Retinal pigment epithelial cell (primary cell): Measurements from ENCODE around the gene MRPL58.
A peak's percentile ranks its signal among the peaks of the same experiment; 100 is the strongest.

ENCODE experiments used
- DNase-seq: peaks from one replicate; pipeline ENCODE4 v3.0.0-alpha.2; 2010; ENCODE audit warnings: low read depth
- H3K4me3 ChIP-seq: 2 replicates; pipeline ENCODE4 v1.5.1; 2011; ENCODE audit warnings: mild to moderate bottlenecking, low read length, control low read depth, moderate library complexity
- CTCF ChIP-seq: conservative IDR thresholded peaks from 2 replicates; pipeline ENCODE4 v1.5.1; 2011; ENCODE audit warnings: low read depth, low read length, control low read depth, inconsistent platforms

The MRPL58 gene

GRCh38 chr17:75046407-75047289, 34.2 kb downstream of the MRPL58 start, which contains the start of the genes ATP5PD and KCTD2:
TSS of gene ATP5PD (minus strand) at chr17:75046969. CDS start at chr17:75042650, 4,319 bp downstream.
TSS of gene KCTD2 (plus strand) at chr17:75047225. CDS start at chr17:75047251, 26 bp downstream.
- peak; percentile 92 for DNase-seq
- no peak for TF ChIP-seq CTCF

GRCh38 chr17:75047398-75048098, 35.1 kb downstream of the MRPL58 start:
- H3K4me3 ChIP-seq: peak overlapping the region; percentile 92
- no peak for DNase-seq
- no peak for TF ChIP-seq CTCF

More at GRCh38 chr17:75046407-75047289, 34.2 kb downstream of the MRPL58 start, which contains the start of the genes ATP5PD and KCTD2:
- peak within 1 kb of the TSS; percentile 92 for H3K4me3 ChIP-seq

- peak overlapping the region; percentile 92 for H3K4me3 ChIP-seq
- TF ChIP-seq CTCF: no peak
- DNase-seq: no peak
Observed at GRCh38 chr17:75048249-75048878, 35.9 kb downstream of the MRPL58 start.

GRCh38 chr17:75049057-75049456, 36.6 kb downstream of the MRPL58 start:
- H3K4me3 ChIP-seq: no peak overlapping the region
- no peak for TF ChIP-seq CTCF
- no peak for DNase-seq

GRCh38 chr17:75049706-75050105, 37.2 kb downstream of the MRPL58 start:
- no peak for TF ChIP-seq CTCF
- no peak for DNase-seq
- no peak overlapping the region for H3K4me3 ChIP-seq

GRCh38 chr17:75051941-75052340, 39.5 kb downstream of the MRPL58 start:
- DNase-seq: no peak
- no peak for TF ChIP-seq CTCF
- H3K4me3 ChIP-seq: no peak overlapping the region
